GM12891 (cell line): ENCODE data around the gene CLIC5.

Source experiments
- POLR2A ChIP-seq: IDR thresholded peaks from 2 replicates; pipeline ENCODE4 v1.6.1; 2011; ENCODE audit warnings: low read depth, low read length, control low read depth
- POLR2AphosphoS5 ChIP-seq: IDR thresholded peaks from 2 replicates; pipeline ENCODE4 v1.6.1; 2011; ENCODE audit warnings: low read depth, low read length, control low read depth
- POU2F2 ChIP-seq: IDR thresholded peaks from 2 replicates; pipeline ENCODE4 v1.6.1; 2011; ENCODE audit warnings: low read depth, mild to moderate bottlenecking, control low read depth, low read length, moderate library complexity
- SPI1 ChIP-seq: IDR thresholded peaks from 2 replicates; pipeline ENCODE4 v1.6.1; 2011; ENCODE audit warnings: low read depth, low read length, control low read depth
- TAF1 ChIP-seq: IDR thresholded peaks from 2 replicates; pipeline ENCODE4 v1.6.1; 2011; ENCODE audit warnings: low read depth, low read length, control low read depth

DNA sequence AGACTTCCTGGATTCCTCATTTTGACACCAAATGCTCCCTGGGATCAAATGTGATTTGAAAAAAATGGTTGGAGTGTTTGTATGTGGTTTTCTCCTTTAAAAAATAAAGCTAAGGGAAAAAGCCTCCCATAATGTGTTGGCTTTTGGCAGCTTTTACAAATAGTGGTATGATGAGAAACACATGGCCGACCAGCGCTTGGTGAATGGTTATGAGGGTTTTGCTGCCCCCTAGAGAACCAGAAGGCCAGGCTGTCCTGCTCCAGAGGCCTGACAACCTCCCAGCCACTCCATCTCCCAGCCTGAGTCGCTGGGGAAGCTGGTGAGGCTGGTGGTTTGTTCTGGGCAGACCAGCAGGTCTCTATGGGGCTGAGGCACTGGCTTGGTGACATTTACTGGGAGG is 69.3 kb downstream of the CLIC5 start:
- TF ChIP-seq POLR2A (no peak), POLR2AphosphoS5 (no peak), POU2F2 (no peak), SPI1 (no peak), TAF1 (no peak)
